Stimulated activated CD4-positive, alpha-beta T cell treated with anti-CD3 and anti-CD28 coated beads, Interleukin-15, amount 100 ng/mL, for 1 hour (primary cell): Measurements from ENCODE around the gene SOX30.

Source experiments
- DNase-seq, 2 donors: peaks; one replicate each; pipeline ENCODE4 v3.0.0-alpha.2; 2020; ENCODE audit warnings: low read depth in 1 of 2, low spot score in 1 of 2

The SOX30 gene

GRCh38 chr5:157578079-157578780 lies 74.0 kb downstream of the SOX30 start:
- no peak for DNase-seq

- no peak for DNase-seq
These were observed 75.6 kb downstream of the SOX30 start for GRCh38 chr5:157576678-157577077.
